GM19463 (cell line): ENCODE measurements around the gene SHISA9.

Source experiments
- ATAC-seq: cut with Tn5 transposase; IDR thresholded peaks from one replicate; pipeline ENCODE4 v1.9.1; 2021; ENCODE audit warnings: mild to moderate bottlenecking, moderate library complexity; ENCODE audit not compliant: unreplicated experiment

Gene SHISA9

GRCh38 chr16:13063457-13063856 is 162.1 kb downstream of the SHISA9 start:
- no peak for ATAC-seq

- ATAC-seq, result no peak
These were observed 163.4 kb downstream of the SHISA9 start for GRCh38 chr16:13064821-13065220.

GRCh38 chr16:13067648-13068047 is 166.2 kb downstream of the SHISA9 start:
- ATAC-seq, result no peak

- ATAC-seq, result no peak
These were observed 167.7 kb downstream of the SHISA9 start for GRCh38 chr16:13068912-13069583.

- ATAC-seq, result no peak
These were observed 168.9 kb downstream of the SHISA9 start for GRCh38 chr16:13070268-13070667.

- ATAC-seq, result no peak
These were observed 175.5 kb downstream of the SHISA9 start for GRCh38 chr16:13076878-13077277.

- ATAC-seq, result no peak
These were observed 176.4 kb downstream of the SHISA9 start for GRCh38 chr16:13077816-13078215.

GRCh38 chr16:13080531-13080930 is 179.1 kb downstream of the SHISA9 start:
- no peak for ATAC-seq

- ATAC-seq, result no peak
These were observed 180.5 kb downstream of the SHISA9 start for GRCh38 chr16:13081825-13082331.

- ATAC-seq, result no peak
These were observed 182.3 kb downstream of the SHISA9 start for GRCh38 chr16:13083681-13084080.

- no peak for ATAC-seq
These were observed 182.9 kb downstream of the SHISA9 start for GRCh38 chr16:13084331-13084730.

GRCh38 chr16:13093661-13094060 is 192.3 kb downstream of the SHISA9 start:
- ATAC-seq, result no peak

- ATAC-seq, result no peak
These were observed 193.7 kb downstream of the SHISA9 start for GRCh38 chr16:13095061-13095460.

- no peak for ATAC-seq
These were observed 197.1 kb downstream of the SHISA9 start for GRCh38 chr16:13098536-13098935.

GRCh38 chr16:13099822-13100221 is 198.4 kb downstream of the SHISA9 start:
- no peak for ATAC-seq

- ATAC-seq, result no peak
These were observed 199.6 kb downstream of the SHISA9 start for GRCh38 chr16:13100970-13101369.

- ATAC-seq, result no peak
These were observed 200.4 kb downstream of the SHISA9 start for GRCh38 chr16:13101828-13102227.

- no peak for ATAC-seq
These were observed 201.0 kb downstream of the SHISA9 start for GRCh38 chr16:13102401-13102800.

- no peak for ATAC-seq
These were observed 202.6 kb downstream of the SHISA9 start for GRCh38 chr16:13103831-13104530.

- no peak for ATAC-seq
These were observed 203.4 kb downstream of the SHISA9 start for GRCh38 chr16:13104772-13105171.

- ATAC-seq, result no peak
These were observed 204.0 kb downstream of the SHISA9 start for GRCh38 chr16:13105427-13105826.

- ATAC-seq, result no peak
These were observed 205.1 kb downstream of the SHISA9 start for GRCh38 chr16:13106464-13106863.
